NB4 (cell line): Measurements from ENCODE around the gene ADGRD2.

Source experiments
- MYC ChIP-seq: IDR thresholded peaks from 2 replicates; pipeline ENCODE4 v1.6.1; 2011; ENCODE audit warnings: low read depth, low read length
- POLR2A ChIP-seq: IDR thresholded peaks from 2 replicates; pipeline ENCODE4 v1.6.1; 2011; ENCODE audit warnings: mild to moderate bottlenecking; ENCODE audit not compliant: insufficient read length; ENCODE audit errors: extremely low read depth
- TF ChIP-seq, protein P1 (sequence below): IDR thresholded peaks from one replicate; pipeline ENCODE4 v1.5.1; 2012; ENCODE audit warnings: low read depth, low read length
- TF ChIP-seq, protein P2 (sequence below): IDR thresholded peaks from 2 replicates; pipeline ENCODE4 v1.6.1; 2011; ENCODE audit warnings: low read depth, low read length

DNA sequence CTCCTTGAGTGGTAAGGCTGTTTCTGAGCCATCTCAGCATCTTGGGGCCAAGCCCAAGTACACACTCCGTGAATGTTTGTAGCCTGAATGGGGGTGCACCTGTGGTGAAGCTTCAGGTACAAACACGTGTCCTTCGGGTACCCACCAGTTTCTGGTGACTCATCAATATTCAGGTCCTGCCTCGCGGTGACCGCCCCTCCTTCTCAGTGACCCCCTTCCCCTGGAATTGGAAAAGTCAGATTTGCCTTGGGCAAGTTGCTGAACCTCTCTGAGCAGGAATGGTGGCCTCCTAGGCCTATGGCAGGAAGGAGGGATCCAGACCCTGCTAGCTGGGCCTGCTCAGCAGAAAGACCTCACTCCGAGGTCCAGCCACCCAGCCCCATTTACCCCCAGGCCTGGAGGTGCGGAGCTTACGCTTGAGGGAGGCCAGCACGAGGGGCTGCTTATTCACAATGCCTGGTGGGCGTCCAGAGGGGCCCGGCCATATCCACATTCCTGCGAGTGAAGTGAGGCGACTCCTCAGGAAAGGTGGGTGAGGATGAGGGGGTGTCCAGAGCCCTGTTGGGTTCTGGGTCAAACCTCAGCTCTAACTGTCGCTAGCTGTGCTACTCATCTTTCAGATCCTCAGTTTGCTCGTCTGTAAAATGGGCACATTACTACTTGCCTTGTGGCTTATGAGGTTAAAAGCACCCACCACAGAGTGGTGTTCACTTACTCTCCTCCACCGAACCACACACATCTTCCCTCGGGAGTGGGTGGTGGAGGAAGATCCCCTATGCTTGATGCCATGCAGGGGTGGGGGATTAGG lies 7.0 kb downstream of the ADGRD2 start:
- TF ChIP-seq, protein P1, sequence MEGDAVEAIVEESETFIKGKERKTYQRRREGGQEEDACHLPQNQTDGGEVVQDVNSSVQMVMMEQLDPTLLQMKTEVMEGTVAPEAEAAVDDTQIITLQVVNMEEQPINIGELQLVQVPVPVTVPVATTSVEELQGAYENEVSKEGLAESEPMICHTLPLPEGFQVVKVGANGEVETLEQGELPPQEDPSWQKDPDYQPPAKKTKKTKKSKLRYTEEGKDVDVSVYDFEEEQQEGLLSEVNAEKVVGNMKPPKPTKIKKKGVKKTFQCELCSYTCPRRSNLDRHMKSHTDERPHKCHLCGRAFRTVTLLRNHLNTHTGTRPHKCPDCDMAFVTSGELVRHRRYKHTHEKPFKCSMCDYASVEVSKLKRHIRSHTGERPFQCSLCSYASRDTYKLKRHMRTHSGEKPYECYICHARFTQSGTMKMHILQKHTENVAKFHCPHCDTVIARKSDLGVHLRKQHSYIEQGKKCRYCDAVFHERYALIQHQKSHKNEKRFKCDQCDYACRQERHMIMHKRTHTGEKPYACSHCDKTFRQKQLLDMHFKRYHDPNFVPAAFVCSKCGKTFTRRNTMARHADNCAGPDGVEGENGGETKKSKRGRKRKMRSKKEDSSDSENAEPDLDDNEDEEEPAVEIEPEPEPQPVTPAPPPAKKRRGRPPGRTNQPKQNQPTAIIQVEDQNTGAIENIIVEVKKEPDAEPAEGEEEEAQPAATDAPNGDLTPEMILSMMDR = no peak
- TF ChIP-seq POLR2A = no peak
- TF ChIP-seq, protein P2, sequence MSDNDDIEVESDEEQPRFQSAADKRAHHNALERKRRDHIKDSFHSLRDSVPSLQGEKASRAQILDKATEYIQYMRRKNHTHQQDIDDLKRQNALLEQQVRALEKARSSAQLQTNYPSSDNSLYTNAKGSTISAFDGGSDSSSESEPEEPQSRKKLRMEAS = no peak
- no peak for TF ChIP-seq MYC
